Keratinocyte (primary cell): Measurements from ENCODE around the gene OCEL1. TPM values are rescaled to one million over a fixed set of nuclear protein-coding genes. Genes with fewer than 3 reads are reported as not detected.

Source experiments
- DNase-seq: peaks from one replicate; pipeline ENCODE4 v3.0.0-alpha.2; 2011; ENCODE audit warnings: low read depth, missing footprints, low spot score
- FAIRE-seq: peaks from 2 replicates; lab custom pipeline; 2011; peaks lifted over from hg19 to GRCh38; lab: Jason Lieb, UNC
- H2AFZ ChIP-seq: 2 replicates; pipeline ENCODE4 v1.6.0; 2012; ENCODE audit warnings: low read length, control low read depth, inconsistent platforms; ENCODE audit not compliant: control insufficient read depth
- H3K27ac ChIP-seq: 2 replicates; pipeline ENCODE4 v1.5.1; 2011; ENCODE audit warnings: low read length; ENCODE audit not compliant: control insufficient read depth, insufficient read depth
- H3K27me3 ChIP-seq: 3 replicates; pipeline ENCODE4 v1.6.0; 2011; ENCODE audit warnings: low read length; ENCODE audit not compliant: control insufficient read depth, insufficient read depth; ENCODE audit errors: extremely low read depth
- H3K36me3 ChIP-seq, 2 experiments: 2 replicates in 1 of 2; 3 replicates in 1 of 2; pipeline ENCODE4 v1.5.1; 2011; ENCODE audit warnings: low read length in 2 of 2, mild to moderate bottlenecking in 1 of 2; ENCODE audit not compliant: control insufficient read depth in 2 of 2, insufficient read depth in 2 of 2; ENCODE audit errors: extremely low read depth in 1 of 2
- H3K4me1 ChIP-seq: 3 replicates; pipeline ENCODE4 v1.5.1; 2011; ENCODE audit warnings: low read length; ENCODE audit not compliant: control insufficient read depth, insufficient read depth; ENCODE audit errors: extremely low read depth
- H3K4me2 ChIP-seq: 3 replicates; pipeline ENCODE4 v1.6.0; 2011; ENCODE audit warnings: low read depth, low read length; ENCODE audit not compliant: control insufficient read depth, insufficient read depth; ENCODE audit errors: extremely low read depth
- H3K4me3 ChIP-seq, 3 experiments: fragments of 200-600 bp in 1 of 3; sonication (generic) in 1 of 3; 2 replicates in 2 of 3; 3 replicates in 1 of 3; pipeline ENCODE4 v1.5.1; 2011 to 2016; ENCODE audit warnings: low read length in 3 of 3, mild to moderate bottlenecking in 3 of 3, control low read depth in 2 of 3, inconsistent platforms in 1 of 3, low read depth in 1 of 3, mixed read lengths in 1 of 3, mixed run types in 1 of 3, moderate library complexity in 1 of 3; ENCODE audit not compliant: control insufficient read depth in 2 of 3, insufficient read depth in 2 of 3; ENCODE audit errors: extremely low read depth in 1 of 3
- H3K79me2 ChIP-seq: 2 replicates; pipeline ENCODE4 v1.6.0; 2012; ENCODE audit warnings: low read length; ENCODE audit not compliant: control insufficient read depth, insufficient read depth
- H3K9ac ChIP-seq: 3 replicates; pipeline ENCODE4 v1.6.0; 2011; ENCODE audit warnings: low read length; ENCODE audit not compliant: control insufficient read depth, insufficient read depth; ENCODE audit errors: extremely low read depth
- H3K9me1 ChIP-seq: 3 replicates; pipeline ENCODE4 v1.6.0; 2011; ENCODE audit warnings: low read length; ENCODE audit not compliant: control insufficient read depth, insufficient read depth; ENCODE audit errors: extremely low read depth
- H3K9me3 ChIP-seq: 2 replicates; pipeline ENCODE4 v1.5.1; 2012; ENCODE audit warnings: low read depth, low read length; ENCODE audit not compliant: control insufficient read depth
- H4K20me1 ChIP-seq: 3 replicates; pipeline ENCODE4 v1.6.0; 2011; ENCODE audit warnings: low read length; ENCODE audit not compliant: control insufficient read depth, insufficient read depth; ENCODE audit errors: extremely low read depth
- CTCF ChIP-seq, 3 experiments: IDR thresholded peaks in 1 of 3; conservative IDR thresholded peaks in 1 of 3; optimal IDR thresholded peaks in 1 of 3; 2 replicates in 2 of 3; 3 replicates in 1 of 3; pipeline versions ENCODE3 to v1.5.1; 2011; ENCODE audit warnings: low read length in 3 of 3, mild to moderate bottlenecking in 3 of 3, moderate library complexity in 2 of 3, control low read depth in 1 of 3, inconsistent platforms in 1 of 3; ENCODE audit not compliant: insufficient read depth in 2 of 3; ENCODE audit errors: extremely low read depth in 1 of 3
- EZH2 ChIP-seq: IDR thresholded peaks from one replicate; pipeline ENCODE4 v1.6.1; 2012; ENCODE audit warnings: inconsistent platforms, mild to moderate bottlenecking, low read length, moderate library complexity
- dilution Hi-C: fragments of 300-500 bp; cut with MboI; formaldehyde crosslinking; loops from one replicate; pipeline ENCODE4 v1.7.0; 2020; ENCODE audit warnings: low sequenced_read_pairs; ENCODE audit not compliant: extremely low pct_ligation_motif_present
- polyA plus RNA-seq, 5 experiments: library from polyadenylated mRNA; depleted of rRNA in 3 of 5; stranded (reverse) in 3 of 5; stranded (forward) in 1 of 5; unstranded in 1 of 5; fragments of >200 nt; gene quantifications; 1 replicate in 1 of 5; 2 replicates in 3 of 5; 3 replicates in 1 of 5; pipeline versions ENCODE4 v1.2.1 to v1.2.3, GENCODE V29; 2011 to 2012; ENCODE audit warnings: missing spikeins in 2 of 5, low read depth in 1 of 5, low replicate concordance in 1 of 5

The OCEL1 gene
- polyA plus RNA-seq, 1 donor (not counting 4 experiments of a cell fraction or from before 2014, with no cell fraction given): 2.2 TPM

GRCh38 chr19:17183858-17184321 lies 42.1 kb upstream of the OCEL1 start:
- Histone ChIP-seq H3K4me3 (no peak overlapping the region), H4K20me1 (no peaks in the 10 kb centered on the region), H3K9me3 (no peaks in the 10 kb centered on the region), H3K9me1 (no peaks in the 10 kb centered on the region), H3K9ac (no peak overlapping the region), H3K4me1 (no peaks in the 10 kb centered on the region), H3K27ac (no peak overlapping the region), H3K79me2 (no peaks in the 10 kb centered on the region), H3K4me2 (no peak overlapping the region), H3K36me3 (peaks cover 11 to 34% of the 10 kb centered on the region in 2 experiments), H2AFZ (no peak overlapping the region), H3K27me3 (no peaks in the 10 kb centered on the region)
- FAIRE-seq (no peak), DNase-seq (no peak)
- no peak for TF ChIP-seq CTCF (optimal IDR thresholded peaks at IDR 0.05 in 1 of 3, IDR thresholded peaks at IDR 0.05 in 1 of 3, conservative IDR thresholded peaks at IDR 0.05 in 1 of 3; ENCODE audit: extremely low read depth in 1 of 3, insufficient read depth in 2 of 3, low read length in 3 of 3)
- dilution Hi-C loops: no loop called here

GRCh38 chr19:17184371-17184841 lies 41.6 kb upstream of the OCEL1 start:
- no peak overlapping the region for H2AFZ ChIP-seq
- H4K20me1 ChIP-seq: no peaks in the 10 kb centered on the region
- dilution Hi-C loops: no loop called here
- H3K9me1 ChIP-seq: no peaks in the 10 kb centered on the region
- FAIRE-seq: no peak
- H3K27ac ChIP-seq: no peak overlapping the region
- no peak overlapping the region for H3K4me2 ChIP-seq
- no peaks in the 10 kb centered on the region for H3K4me1 ChIP-seq
- DNase-seq: no peak
- H3K4me3 ChIP-seq: no peak overlapping the region
- peaks cover 11 to 38% of the 10 kb centered on the region in 2 experiments for H3K36me3 ChIP-seq
- no peak overlapping the region for H3K9ac ChIP-seq
- TF ChIP-seq CTCF (optimal IDR thresholded peaks at IDR 0.05 in 1 of 3, IDR thresholded peaks at IDR 0.05 in 1 of 3, conservative IDR thresholded peaks at IDR 0.05 in 1 of 3; ENCODE audit: extremely low read depth in 1 of 3, insufficient read depth in 2 of 3, low read length in 3 of 3) (no peak), EZH2 (no peak)
- no peaks in the 10 kb centered on the region for H3K9me3 ChIP-seq
- H3K79me2 ChIP-seq: no peaks in the 10 kb centered on the region
- no peaks in the 10 kb centered on the region for H3K27me3 ChIP-seq
